Activated CD8-positive, alpha-beta memory T cell treated with anti-CD3 and anti-CD28 coated beads, Interleukin-2, amount 50 U/mL, for 24 hours (primary cell): ENCODE measurements around the gene FOXG1.

Experiments
- DNase-seq: peaks from one replicate; pipeline ENCODE4 v3.0.0-alpha.2; 2020; ENCODE audit errors: extremely low read depth

The FOXG1 gene

DNA sequence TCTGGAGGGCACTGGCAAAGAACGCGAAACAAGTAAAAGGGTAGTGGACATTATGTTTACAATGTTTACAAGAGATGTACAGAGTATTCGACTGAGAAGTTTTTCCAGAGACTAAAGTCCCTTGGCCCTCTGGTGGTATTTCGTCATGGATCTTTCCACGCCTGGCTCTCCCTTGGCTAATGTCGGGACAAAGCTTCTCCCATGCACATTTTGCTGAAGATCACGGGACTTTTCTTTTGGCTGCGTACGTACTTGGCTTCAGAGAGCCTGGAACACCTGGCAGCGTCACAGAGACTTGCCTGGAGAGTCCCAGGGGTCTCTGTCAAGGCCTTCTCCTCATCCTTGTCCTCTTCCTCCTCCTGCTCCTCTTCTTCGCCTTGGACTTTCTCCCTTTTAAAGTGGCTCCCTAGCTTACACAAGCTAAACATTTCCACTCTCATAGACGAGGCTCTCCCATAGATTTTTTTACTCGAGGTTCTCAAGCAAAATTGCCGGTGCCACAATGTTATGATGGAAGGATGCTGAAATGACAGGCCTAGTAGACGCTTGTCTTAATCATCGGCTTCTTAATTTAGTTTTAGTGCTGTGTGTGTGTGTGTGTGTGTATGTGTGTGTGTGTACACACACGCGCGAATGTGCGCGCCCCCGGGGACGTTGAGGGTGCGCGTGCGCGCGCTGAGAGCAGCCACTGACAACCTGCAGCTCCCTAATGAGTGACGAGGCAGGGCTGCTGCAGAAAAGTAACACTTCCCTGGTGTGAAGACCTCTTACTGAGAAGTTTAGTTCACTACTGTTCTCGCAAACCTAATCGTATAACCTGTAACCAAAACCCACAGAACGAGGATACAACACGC is 4.9 kb upstream of the FOXG1 start:
- no peak for DNase-seq

DNA sequence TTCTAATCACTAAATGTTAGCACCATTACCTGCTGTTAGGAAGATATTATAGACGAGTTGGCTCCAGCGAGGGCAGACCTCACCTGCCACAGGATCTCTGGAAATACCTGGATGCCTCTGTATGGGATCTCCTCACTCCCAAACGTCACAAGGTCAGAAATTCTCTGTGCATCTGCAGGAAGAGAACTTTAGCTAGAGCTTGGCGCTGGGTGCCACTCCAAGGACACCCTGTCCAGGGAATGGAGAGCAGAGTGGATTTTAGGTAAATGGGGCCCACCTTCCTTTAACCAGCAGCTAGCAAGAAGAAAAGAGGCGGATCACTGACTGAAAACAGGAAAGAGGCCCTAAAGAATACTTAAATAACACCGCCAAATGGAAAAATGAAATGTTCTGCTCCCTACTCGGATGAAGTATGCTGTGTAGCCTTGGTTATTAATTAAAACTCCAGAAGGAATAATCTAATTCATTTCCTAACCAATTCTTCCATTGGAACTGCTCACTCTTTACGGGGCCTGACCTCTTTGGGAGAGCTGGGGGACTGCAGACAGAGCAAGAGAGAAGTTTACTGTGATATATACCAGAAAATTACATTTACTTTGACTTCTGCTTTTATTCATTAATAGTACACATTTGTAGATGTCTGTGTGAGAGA is 4.2 kb upstream of the FOXG1 start:
- no peak for DNase-seq

DNA sequence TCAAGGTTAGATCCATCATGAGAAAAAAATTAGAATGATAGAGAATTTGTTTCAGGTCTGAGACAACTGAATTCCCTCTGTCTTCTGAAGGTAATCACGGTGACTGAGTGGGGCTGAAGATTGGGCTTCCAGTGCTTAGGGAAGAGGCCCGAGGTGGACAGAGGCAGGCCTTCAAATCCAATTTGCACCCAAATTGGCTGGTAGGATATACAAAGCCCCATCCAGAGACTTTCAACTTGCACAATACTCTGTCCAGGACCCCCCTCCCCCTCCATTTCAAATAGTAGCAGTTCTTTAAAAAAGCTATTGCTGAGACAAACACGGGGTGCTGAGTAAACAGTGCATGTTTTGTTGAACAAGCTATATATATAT is 3.6 kb upstream of the FOXG1 start:
- DNase-seq = no peak

DNA sequence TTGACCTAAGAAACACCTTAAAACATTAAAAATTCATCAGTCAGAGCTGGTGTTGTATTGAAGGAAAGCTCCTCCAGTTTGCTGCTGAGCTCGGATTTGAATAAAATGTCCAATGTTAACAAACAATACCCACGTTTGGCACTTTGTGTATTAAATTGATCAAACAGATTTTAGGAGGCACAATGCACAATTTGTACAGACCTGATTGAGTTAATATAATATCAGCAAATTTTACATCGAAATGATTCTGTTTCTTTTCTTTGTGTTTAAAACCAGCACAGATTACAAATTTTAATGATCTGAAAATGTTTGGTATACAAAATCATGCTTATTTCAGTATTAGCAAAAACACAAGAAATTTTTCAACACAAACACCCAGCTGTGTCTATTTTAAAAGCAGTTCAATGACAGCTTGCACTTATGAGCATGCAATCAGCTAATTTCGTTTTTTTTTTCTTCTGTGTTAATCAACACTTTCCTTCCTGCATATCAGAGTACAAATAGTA is 2.8 kb upstream of the FOXG1 start:
- DNase-seq = no peak

DNA sequence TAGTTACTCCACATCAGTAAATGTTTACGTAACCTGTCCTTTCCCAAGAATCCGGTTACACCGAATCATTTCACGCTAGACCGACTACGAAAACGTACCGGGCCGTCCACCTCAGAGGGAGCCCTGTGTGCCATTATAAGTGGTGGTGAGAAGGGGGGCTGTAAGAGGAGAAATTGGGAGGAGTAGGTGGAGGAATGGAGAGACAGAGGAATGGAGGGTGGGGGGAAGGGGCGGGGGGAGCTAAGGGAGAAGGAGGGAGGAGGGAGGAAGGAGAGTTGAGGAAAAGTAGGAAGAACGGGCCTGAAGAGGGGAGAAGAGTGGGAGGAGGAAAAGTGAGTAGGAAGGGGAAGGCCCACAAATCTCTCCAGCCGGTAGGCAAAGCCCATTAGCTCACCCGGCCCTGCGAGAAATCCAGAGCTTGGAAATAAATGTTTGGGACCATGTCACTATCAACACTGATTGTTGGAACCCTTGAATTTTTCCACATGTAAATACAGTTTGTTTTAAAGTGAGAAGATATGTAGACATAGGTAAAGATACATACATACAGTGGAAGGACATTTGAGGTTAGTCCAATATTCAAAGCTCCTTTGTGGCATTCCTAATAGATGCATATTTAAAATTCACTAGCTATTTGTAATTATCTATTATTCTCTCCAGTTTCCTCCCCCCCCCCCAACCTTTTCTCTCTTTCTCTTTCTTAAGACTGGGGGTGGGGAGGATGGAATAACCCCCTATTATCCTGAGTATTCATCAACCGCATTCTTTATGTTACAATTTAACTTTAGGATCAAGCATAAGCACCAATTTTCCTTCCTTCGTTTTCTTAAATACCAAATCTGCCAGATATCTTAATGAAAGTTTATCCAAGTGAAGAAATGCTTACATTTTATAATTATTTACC is 2.1 kb upstream of the FOXG1 start:
- no peak for DNase-seq

DNA sequence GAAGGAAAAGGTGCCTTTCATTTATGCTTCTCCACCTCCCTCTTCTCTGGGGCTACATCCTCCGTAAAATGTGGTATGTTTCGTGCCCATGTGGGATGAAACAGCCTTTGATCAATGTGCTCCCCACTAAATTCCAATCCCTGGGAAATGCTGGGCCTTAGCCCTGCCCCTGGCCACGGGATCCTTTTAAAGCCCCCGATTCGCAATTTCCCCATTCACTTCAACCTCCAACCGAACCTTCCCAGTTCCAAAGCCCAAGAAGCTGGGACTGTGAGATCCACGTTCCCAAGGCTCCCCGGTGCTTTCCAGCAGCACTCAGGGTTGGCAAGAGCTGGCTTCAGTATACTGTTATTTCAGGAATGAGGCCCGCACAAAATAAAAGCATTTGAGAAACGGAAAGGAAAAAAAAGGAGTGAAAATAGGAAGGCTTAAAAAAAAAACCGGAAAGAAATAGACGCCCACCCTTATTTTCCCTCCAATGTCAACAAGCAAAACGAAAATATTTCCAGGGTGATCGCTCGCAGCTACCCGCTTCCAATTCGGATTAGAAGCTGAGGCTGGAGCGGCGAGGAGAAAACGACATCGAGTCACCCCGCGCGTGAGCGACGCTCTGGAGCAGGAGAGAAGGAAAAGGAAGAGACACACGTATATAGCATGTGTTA is 1.3 kb upstream of the FOXG1 start:
- no peak for DNase-seq

DNA sequence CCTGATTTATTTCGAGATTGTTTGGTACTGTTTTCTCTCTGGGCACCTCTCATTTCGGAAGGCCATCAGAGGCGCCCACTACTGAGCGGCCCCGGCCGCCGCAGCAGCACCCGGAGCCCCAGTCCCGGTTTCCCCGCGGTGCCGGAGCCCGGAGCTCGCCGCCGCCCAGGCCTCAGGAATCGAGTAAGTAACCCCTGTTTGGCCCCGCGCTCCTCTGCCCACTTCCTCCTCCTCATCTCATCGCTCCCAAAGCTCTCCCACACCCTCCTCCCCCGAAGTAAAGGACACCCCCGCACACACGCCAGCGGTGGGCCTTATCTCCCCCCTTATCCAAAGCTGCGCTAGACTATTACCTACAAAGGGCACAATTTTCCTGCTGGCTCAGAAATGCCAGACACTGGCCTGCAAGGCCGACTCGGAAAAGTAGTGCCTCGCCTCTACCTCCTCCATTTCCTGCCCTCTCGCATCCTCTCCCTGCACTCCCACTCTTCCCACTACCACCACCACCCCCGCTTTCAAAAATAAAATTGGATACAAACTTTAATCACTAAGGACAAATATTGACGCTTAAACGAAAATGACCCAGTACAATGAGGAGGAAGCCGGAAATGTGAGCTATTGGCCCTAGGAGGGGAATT is 637 bp upstream of the FOXG1 start:
- no peak for DNase-seq

DNA sequence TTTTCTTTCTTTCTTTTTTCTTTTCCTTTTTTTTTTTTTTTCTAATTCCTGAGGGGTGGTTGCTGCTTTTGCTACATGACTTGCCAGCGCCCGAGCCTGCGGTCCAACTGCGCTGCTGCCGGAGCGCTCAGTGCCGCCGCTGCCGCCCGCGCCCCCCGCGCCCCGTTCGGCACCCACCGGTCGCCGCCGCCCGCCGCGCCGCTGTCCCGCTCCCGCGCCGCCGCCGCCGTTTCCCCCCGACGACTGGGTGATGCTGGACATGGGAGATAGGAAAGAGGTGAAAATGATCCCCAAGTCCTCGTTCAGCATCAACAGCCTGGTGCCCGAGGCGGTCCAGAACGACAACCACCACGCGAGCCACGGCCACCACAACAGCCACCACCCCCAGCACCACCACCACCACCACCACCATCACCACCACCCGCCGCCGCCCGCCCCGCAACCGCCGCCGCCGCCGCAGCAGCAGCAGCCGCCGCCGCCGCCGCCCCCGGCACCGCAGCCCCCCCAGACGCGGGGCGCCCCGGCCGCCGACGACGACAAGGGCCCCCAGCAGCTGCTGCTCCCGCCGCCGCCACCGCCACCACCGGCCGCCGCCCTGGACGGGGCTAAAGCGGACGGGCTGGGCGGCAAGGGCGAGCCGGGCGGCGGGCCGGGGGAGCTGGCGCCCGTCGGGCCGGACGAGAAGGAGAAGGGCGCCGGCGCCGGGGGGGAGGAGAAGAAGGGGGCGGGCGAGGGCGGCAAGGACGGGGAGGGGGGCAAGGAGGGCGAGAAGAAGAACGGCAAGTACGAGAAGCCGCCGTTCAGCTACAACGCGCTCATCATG is 654 bp downstream of the FOXG1 start:
- DNase-seq = no peak

DNA sequence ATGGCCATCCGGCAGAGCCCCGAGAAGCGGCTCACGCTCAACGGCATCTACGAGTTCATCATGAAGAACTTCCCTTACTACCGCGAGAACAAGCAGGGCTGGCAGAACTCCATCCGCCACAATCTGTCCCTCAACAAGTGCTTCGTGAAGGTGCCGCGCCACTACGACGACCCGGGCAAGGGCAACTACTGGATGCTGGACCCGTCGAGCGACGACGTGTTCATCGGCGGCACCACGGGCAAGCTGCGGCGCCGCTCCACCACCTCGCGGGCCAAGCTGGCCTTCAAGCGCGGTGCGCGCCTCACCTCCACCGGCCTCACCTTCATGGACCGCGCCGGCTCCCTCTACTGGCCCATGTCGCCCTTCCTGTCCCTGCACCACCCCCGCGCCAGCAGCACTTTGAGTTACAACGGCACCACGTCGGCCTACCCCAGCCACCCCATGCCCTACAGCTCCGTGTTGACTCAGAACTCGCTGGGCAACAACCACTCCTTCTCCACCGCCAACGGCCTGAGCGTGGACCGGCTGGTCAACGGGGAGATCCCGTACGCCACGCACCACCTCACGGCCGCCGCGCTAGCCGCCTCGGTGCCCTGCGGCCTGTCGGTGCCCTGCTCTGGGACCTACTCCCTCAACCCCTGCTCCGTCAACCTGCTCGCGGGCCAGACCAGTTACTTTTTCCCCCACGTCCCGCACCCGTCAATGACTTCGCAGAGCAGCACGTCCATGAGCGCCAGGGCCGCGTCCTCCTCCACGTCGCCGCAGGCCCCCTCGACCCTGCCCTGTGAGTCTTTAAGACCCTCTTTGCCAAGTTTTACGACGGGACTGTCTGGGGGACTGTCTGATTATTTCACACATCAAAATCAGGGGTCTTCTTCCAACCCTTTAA is 1.5 kb downstream of the FOXG1 start:
- DNase-seq = no peak

DNA sequence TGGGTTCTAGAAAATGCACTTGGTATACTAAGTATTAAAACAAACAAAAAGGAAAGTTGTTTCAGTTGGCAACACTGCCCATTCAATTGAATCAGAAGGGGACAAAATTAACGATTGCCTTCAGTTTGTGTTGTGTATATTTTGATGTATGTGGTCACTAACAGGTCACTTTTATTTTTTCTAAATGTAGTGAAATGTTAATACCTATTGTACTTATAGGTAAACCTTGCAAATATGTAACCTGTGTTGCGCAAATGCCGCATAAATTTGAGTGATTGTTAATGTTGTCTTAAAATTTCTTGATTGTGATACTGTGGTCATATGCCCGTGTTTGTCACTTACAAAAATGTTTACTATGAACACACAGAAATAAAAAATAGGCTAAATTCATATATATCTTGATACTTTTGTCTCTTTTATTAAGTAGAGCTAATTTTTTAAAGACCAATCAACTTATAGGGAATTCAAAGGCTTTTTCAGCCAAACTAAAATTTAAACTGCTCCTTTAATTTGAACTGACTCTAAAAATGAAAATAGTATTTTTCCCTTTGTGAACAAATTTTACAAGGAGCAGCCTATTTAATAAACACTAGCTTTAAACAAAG is 2.8 kb downstream of the FOXG1 start:
- no peak for DNase-seq

DNA sequence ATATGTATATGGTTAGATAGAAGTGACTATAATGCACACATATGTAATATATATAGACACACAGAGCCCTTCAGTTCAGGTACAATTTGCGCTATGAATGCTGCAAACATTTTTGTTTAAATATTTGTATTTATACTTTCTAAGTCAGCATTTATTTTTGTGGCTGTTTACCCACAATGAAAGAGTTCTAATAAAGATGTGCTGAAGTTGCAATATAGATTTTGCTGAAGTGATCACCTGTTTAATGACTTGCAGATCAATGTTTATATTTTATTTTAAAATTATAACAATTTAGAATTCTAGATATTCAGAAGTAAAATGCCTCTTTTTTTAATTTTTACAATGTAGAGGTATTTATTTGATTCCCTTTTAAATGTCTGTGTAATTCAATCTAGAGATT is 3.5 kb downstream of the FOXG1 start:
- DNase-seq = no peak

DNA sequence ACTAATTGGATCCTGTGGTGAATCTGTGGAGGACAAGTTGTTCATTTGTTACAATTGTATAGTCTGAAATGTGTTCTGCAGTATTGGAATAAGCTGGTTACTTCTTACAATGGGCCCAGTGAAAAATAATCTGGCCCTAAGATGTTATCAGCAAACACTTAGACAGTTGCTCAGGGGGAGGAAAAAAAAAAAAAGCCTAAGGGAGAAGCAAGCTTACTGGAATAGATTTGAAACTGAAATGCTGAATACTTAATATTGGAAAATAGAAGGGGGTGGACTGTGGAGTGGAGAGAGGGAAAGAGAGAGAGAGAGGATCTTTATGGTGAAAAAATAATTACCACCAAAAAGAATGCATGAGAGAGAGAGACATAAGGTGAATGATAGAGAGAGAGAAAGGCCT is 4.0 kb downstream of the FOXG1 start:
- no peak for DNase-seq

DNA sequence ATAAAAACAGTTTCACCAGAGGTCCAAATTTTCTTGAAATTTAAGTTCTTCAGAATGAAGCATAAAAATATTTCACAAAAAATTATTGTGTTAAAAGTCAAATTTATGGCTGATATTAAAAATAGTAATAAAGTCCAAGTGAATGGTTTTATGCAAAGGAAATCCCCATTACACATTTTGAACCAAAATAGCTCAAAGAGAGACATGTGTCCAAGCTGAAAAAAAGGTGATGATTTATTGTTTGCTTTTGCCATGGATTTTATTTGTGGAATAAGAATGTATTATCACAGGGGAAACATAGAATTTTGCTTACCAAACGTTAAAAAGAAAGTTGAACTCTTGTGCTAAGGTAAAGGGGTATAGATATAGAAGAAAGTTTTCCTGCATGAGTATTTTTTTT is 4.6 kb downstream of the FOXG1 start:
- no peak for DNase-seq

DNA sequence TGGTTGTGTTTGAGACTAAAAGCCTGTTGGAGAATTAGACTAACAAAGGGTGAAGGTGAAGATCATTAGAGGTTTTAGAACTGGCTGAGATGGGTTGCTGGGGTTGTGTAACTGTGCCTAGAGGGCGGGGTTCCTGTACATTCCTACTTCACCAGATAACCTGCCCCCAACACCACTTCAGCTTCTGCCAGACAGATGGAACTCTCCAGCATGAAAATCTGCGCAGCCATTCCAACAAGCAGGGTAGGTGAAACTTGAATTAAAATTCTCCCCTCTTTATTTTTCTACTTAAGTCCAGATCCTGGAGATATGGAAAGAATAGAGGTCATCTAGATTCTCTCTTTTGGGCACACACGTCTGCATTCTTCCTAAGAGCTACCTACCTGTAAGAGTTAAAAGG is 6.0 kb downstream of the FOXG1 start:
- DNase-seq = no peak

DNA sequence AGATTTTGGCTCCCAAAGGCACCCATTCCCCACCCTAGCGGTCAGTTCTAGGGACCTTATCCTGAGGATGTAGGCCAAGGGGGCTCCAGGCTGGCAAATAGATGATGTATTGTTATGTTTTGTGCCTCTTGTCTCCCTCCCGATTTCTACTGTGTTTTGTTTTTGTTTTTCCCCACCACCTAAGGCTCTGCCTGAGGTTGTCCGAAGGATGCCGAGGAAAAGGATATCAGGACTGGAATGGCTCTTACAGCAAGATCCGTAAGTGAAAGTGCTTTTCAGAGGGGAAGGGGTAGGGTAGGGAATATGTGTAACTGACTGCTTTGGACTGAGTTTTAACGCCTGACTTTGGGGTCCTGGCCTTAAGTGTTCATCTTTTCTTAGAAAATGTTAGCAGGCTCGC is 6.6 kb downstream of the FOXG1 start:
- DNase-seq = no peak

DNA sequence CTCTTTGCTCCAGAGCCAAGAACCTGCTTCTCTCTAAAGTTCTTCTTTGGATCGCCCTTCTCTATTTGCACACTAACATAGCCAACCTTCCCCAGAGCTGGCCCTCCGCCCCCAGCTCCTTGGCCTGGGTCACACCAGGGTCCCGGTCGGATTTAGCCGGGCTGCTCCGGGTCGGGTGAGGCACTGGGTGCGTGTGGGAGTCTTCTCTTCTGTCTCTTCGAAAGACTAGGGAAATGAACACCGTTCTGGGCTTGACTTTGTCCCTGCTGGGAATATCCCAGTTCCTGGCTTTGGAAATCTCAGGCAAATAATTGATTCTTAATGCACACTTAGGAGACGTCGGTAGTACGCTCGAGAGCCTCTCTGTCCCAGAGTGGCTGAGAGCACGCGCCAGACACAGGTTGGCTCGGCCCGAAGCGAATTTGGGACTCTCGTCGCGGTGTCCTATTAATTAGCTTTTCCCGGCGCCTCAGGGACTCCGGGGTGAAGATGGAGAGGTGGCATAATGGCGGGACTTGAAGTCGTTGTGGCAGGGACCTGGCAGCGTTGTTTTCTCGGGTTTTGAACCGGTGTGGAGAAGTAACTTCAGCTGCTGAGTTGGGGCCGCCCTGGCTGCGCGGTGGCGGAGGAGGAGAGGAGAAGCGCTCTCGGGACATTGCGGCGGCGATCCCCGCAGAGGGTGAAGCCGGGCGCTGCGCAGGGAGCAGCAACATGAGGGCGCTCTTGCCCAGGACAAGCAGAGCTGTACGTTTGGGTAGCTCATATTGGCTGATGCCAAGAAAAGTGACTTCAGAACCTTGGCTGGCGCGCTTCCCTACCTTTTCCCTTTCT is 7.5 kb downstream of the FOXG1 start:
- no peak for DNase-seq

DNA sequence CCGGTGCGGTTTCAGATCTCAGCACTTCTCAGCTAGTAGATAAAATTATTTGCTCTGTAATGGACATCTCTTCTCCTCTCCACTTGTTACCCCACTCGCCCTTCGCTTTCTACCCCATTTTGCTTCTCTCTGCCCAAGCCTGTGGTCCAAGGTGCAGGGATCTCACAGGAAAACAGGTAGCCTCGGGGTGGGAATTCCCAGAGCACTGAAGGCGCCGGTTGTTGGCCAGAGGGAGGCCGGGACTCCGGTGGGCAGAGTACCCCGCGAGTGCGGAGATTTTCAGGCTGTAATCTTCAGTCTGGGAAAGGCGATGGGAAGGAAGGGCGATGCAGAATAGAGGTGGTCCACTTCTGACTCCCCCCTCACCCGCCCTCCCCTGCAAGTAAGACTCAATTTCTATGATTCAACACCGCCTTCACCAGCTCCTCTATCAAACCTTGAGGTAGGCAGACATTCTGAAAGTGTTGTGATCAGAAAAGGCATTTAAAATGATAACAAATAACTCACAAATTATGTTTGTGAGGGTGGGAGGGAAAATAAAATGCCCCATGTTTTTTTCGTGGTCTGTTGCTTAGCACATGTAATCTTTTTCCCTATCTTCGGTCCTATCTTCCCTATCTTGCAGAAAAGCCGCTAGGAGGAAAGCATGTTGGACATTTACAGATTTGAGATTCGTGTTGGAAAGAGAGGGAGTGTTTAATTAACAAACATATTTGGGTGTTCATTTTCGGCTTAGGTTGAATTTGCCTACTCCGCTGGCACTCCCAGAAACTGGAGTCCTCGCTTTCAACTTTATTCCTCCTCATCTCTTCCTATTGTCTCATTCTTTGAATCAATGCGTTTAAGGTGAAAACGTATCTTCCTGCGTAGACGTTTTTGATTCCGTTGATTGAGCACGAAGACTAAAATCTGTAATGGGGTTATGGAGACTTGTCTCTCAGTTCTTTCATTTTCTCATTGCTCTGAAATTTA is 8.5 kb downstream of the FOXG1 start:
- DNase-seq = no peak
